GM23338 (cell line): ENCODE measurements around the gene M6PR. TPM values are rescaled to one million over a fixed set of nuclear protein-coding genes. Genes with fewer than 3 reads are reported as not detected.

Experiments used
- ATAC-seq: fragments of 200-7000 bp; cut with Tn5 transposase; 3 replicates; pipeline ENCODE4 v1.9.1; 2020
- DNase-seq: peaks from one replicate; pipeline ENCODE4 v3.0.0-alpha.2; 2015; ENCODE audit warnings: low spot score
- H2AFZ ChIP-seq: fragments of 200-600 bp; sonication (generic); 2 replicates; pipeline ENCODE4 v1.8.0; 2016; ENCODE audit warnings: antibody characterized with exemption, mild to moderate bottlenecking, moderate library complexity
- H3F3A ChIP-seq: fragments of 200-600 bp; sonication (generic); replicated peaks from 2 replicates; pipeline ENCODE4 v1.8.0; 2017; ENCODE audit warnings: antibody characterized with exemption, mixed run types, low read depth
- H3K27ac ChIP-seq: fragments of 200-600 bp; sonication (generic); 2 replicates; pipeline ENCODE4 v1.6.1; 2016; ENCODE audit warnings: low read depth
- H3K27me3 ChIP-seq: fragments of 200-600 bp; sonication (generic); 2 replicates; pipeline ENCODE4 v1.8.0; 2016; ENCODE audit warnings: mild to moderate bottlenecking, mixed run types, moderate library complexity; ENCODE audit not compliant: insufficient read depth
- H3K36me3 ChIP-seq: fragments of 200-600 bp; sonication (generic); 2 replicates; pipeline ENCODE4 v1.8.0; 2016; ENCODE audit warnings: mild to moderate bottlenecking; ENCODE audit not compliant: insufficient read depth
- H3K4me1 ChIP-seq: fragments of 200-600 bp; sonication (generic); 2 replicates; pipeline ENCODE4 v1.8.0; 2016; ENCODE audit warnings: mild to moderate bottlenecking, moderate library complexity; ENCODE audit not compliant: insufficient read depth
- H3K4me2 ChIP-seq: fragments of 200-600 bp; sonication (generic); 2 replicates; pipeline ENCODE4 v1.7.1; 2017; ENCODE audit warnings: mixed run types
- H3K4me3 ChIP-seq: fragments of 200-600 bp; sonication (generic); 2 replicates; pipeline ENCODE4 v1.6.1; 2016; ENCODE audit warnings: mixed run types
- H3K79me2 ChIP-seq: fragments of 200-600 bp; sonication (generic); replicated peaks from 2 replicates; pipeline ENCODE4 v1.8.0; 2017; ENCODE audit warnings: mild to moderate bottlenecking; ENCODE audit not compliant: insufficient read depth
- H3K9me2 ChIP-seq: fragments of 200-600 bp; sonication (generic); 2 replicates; pipeline ENCODE4 v1.8.0; 2017; ENCODE audit not compliant: insufficient read depth
- H4K20me1 ChIP-seq: fragments of 200-600 bp; sonication (generic); replicated peaks from 2 replicates; pipeline ENCODE4 v1.8.0; 2017; ENCODE audit warnings: mild to moderate bottlenecking; ENCODE audit not compliant: insufficient read depth
- H3K27ac Mint-ChIP-seq: 2 replicates; pipeline ENCODE4 v1.8.0; 2020; ENCODE audit warnings: inconsistent platforms, mild to moderate bottlenecking, moderate library complexity, mixed read lengths
- H3K27me3 Mint-ChIP-seq: 3 replicates; pipeline ENCODE4 v1.8.0; 2022; ENCODE audit warnings: low read depth, mild to moderate bottlenecking, moderate library complexity, mixed read lengths, inconsistent platforms; ENCODE audit not compliant: insufficient read depth, poor library complexity
- H3K36me3 Mint-ChIP-seq: 3 replicates; pipeline ENCODE4 v1.8.0; 2021; ENCODE audit warnings: low read depth, mild to moderate bottlenecking, inconsistent platforms, moderate library complexity, mixed read lengths
- H3K4me1 Mint-ChIP-seq: 3 replicates; pipeline ENCODE4 v1.8.0; 2020; ENCODE audit warnings: mild to moderate bottlenecking, inconsistent platforms, mixed read lengths
- H3K4me3 Mint-ChIP-seq: 3 replicates; pipeline ENCODE4 v1.8.0; 2021; ENCODE audit warnings: moderate library complexity, mild to moderate bottlenecking, inconsistent platforms, mixed read lengths
- H3K9me3 Mint-ChIP-seq: 3 replicates; pipeline ENCODE4 v1.8.0; 2020; ENCODE audit warnings: moderate library complexity, mild to moderate bottlenecking, inconsistent platforms, mixed read lengths
- CREB1 ChIP-seq: fragments of 250-450 bp; sonication (Bioruptor Pico); IDR thresholded peaks from 2 replicates; pipeline ENCODE4 v1.5.0; 2020; ENCODE audit warnings: low read depth, mild to moderate bottlenecking, moderate library complexity
- CTCF ChIP-seq, 2 experiments: fragments of 200-600 bp in 1 of 2; sonication (generic) in 1 of 2; conservative IDR thresholded peaks; 2 replicates each; pipeline versions ENCODE4 v1.5.1 to v1.6.1; 2016 to 2017; ENCODE audit warnings: antibody characterized with exemption in 2 of 2, low read depth in 2 of 2, mild to moderate bottlenecking in 2 of 2, moderate library complexity in 1 of 2
- EZH2 ChIP-seq: fragments of 200-600 bp; sonication (generic); IDR thresholded peaks from one replicate; pipeline ENCODE4 v1.8.0; 2017; ENCODE audit warnings: antibody characterized with exemption, mild to moderate bottlenecking, low read depth; ENCODE audit not compliant: unreplicated experiment
- EZH2phosphoT487 ChIP-seq: fragments of 200-600 bp; sonication (generic); IDR thresholded peaks from one replicate; pipeline ENCODE4 v1.8.1; 2018; ENCODE audit warnings: antibody characterized with exemption; ENCODE audit not compliant: unreplicated experiment
- JUNB ChIP-seq: IDR thresholded peaks from one replicate; pipeline ENCODE4 v1.6.1; 2016; ENCODE audit warnings: antibody characterized with exemption; ENCODE audit not compliant: unreplicated experiment
- POLR2AphosphoS5 ChIP-seq: IDR thresholded peaks from 2 replicates; pipeline ENCODE4 v1.6.1; 2016; ENCODE audit warnings: antibody characterized with exemption, low read depth
- REST ChIP-seq: IDR thresholded peaks from one replicate; pipeline ENCODE4 v1.6.1; 2018; ENCODE audit warnings: antibody characterized with exemption; ENCODE audit not compliant: unreplicated experiment
- STAT1 ChIP-seq: IDR thresholded peaks from one replicate; pipeline ENCODE4 v1.6.1; 2016; ENCODE audit warnings: antibody characterized with exemption; ENCODE audit not compliant: unreplicated experiment
- ZNF114 ChIP-seq: fragments of 250-450 bp; sonication (Bioruptor Pico); IDR thresholded peaks from 2 replicates; pipeline ENCODE4 v1.5.0; 2020; ENCODE audit warnings: mild to moderate bottlenecking, moderate library complexity
- ZNF331 ChIP-seq: fragments of 250-450 bp; sonication (Bioruptor Pico); IDR thresholded peaks from 2 replicates; pipeline ENCODE4 v1.5.0; 2020; ENCODE audit warnings: low read depth, mild to moderate bottlenecking, moderate library complexity
- polyA plus RNA-seq: library from polyadenylated mRNA; unstranded; fragments of >200 nt; fragmentation: Nextera tagmentation; extraction: Ambion mirVana; gene quantifications from 2 replicates; pipeline ENCODE4 v1.2.1, GENCODE V29; 2016
- total RNA-seq: library from RNA; depleted of rRNA; stranded (reverse); fragments of >200 nt; shearing (Covaris generic); gene quantifications from 2 replicates; pipeline ENCODE4 v1.2.3, GENCODE V29; 2014
- TF ChIP-seq, protein P1 (sequence below): IDR thresholded peaks from 2 replicates; pipeline ENCODE4 v1.6.1; 2016; ENCODE audit warnings: antibody characterized with exemption

Gene M6PR
- total and polyA plus RNA-seq, 2 experiments from 2014 or later = 103 to 147 TPM

DNA sequence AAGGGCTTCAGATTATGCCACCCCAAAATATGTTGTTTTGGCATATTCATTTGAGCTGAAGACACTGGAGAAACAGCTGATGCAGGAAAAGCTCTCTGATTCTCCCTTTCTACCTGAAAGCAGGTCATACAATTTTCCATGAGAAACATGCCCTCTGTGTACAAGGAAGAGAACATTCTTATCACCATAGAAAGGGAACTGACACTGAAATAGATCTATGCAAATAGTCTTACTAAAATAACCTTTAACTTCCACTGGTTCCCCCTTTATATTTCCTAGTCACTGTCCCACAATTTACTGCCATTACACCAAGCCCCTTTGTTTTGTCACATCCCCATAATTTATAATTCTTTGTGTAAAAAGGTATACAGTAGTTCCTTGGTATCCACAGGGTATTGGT lies 44.8 kb downstream of the M6PR start:
- Histone ChIP-seq H3K4me3 (no peak overlapping the region), H3K9me2 (no peaks in the 10 kb centered on the region), H3K79me2 (no peaks in the 10 kb centered on the region), H4K20me1 (no peaks in the 10 kb centered on the region), H3F3A (no peaks in the 10 kb centered on the region), H3K27me3 (no peaks in the 10 kb centered on the region), H3K36me3 (no peaks in the 10 kb centered on the region), H3K27ac (0 out of 2 replicates have a peak overlapping the region, but pooled peaks have one; percentile 41), H3K4me2 (no peak overlapping the region), H3K4me1 (peaks cover 24% of the 10 kb centered on the region), H2AFZ (no peak overlapping the region)
- ATAC-seq (no peak), DNase-seq (no peak)
- Mint-ChIP-seq H3K9me3 (peaks cover 33% of the 10 kb centered on the region), H3K4me1 (peaks cover 34% of the 10 kb centered on the region), H3K27ac (peak overlapping the region; percentile 82), H3K4me3 (no peak overlapping the region), H3K27me3 (peaks cover 9% of the 10 kb centered on the region), H3K36me3 (peaks cover 45% of the 10 kb centered on the region)
- TF ChIP-seq EZH2 (no peak), CREB1 (CRISPR knock-in tag) (no peak), JUNB (no peak)

DNA sequence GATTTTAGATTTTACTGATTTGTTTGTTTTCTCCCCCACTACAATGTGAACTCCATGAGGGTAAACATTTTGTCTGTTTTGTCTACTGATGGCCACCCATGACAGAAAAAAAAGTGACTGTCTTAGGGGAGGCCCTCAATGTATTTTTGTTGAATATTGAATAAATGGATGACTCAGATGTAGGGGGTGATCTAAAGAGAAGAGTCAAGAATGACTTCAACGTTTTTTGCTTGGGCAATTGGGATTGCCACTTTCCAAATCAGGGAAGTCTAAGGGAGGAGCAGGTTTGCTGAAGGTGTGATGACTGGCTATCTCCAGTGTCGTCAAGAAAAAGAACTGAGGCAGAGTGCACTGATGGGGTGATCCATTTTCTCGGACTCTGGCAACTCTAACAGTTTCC lies 45.8 kb downstream of the M6PR start:
- H3K79me2 ChIP-seq = no peaks in the 10 kb centered on the region
- peaks cover 55% of the 10 kb centered on the region for H3K36me3 Mint-ChIP-seq
- H3K27me3 ChIP-seq = no peaks in the 10 kb centered on the region
- H3K4me1 ChIP-seq = peaks cover 24% of the 10 kb centered on the region
- H3K27ac ChIP-seq = peak overlapping the region; percentile 23; the same call in 1 of the 2 replicates
- no peak overlapping the region for H3K4me3 ChIP-seq
- no peak overlapping the region for H2AFZ ChIP-seq
- H3K9me2 ChIP-seq = no peaks in the 10 kb centered on the region
- H3K4me3 Mint-ChIP-seq = no peak overlapping the region
- no peaks in the 10 kb centered on the region for H3F3A ChIP-seq
- H3K9me3 Mint-ChIP-seq = peaks cover 40% of the 10 kb centered on the region
- H4K20me1 ChIP-seq = no peaks in the 10 kb centered on the region
- H3K27me3 Mint-ChIP-seq = peaks cover 9% of the 10 kb centered on the region
- peak overlapping the region; percentile 61; the same call in 1 of the 2 replicates for H3K27ac Mint-ChIP-seq
- ATAC-seq (no peak), DNase-seq (no peak)
- no peaks in the 10 kb centered on the region for H3K36me3 ChIP-seq
- H3K4me2 ChIP-seq = no peak overlapping the region
- H3K4me1 Mint-ChIP-seq = peaks cover 34% of the 10 kb centered on the region
- TF ChIP-seq CTCF (conservative IDR thresholded peaks at IDR 0.05; ENCODE audit: low read depth in 2 of 2) (no peak), REST (no peak), STAT1 (no peak), CREB1 (CRISPR knock-in tag) (no peak), ZNF331 (CRISPR knock-in tag) (no peak), EZH2phosphoT487 (no peak), POLR2AphosphoS5 (no peak), JUNB (no peak), ZNF114 (CRISPR knock-in tag) (no peak)
- TF ChIP-seq, protein P1, sequence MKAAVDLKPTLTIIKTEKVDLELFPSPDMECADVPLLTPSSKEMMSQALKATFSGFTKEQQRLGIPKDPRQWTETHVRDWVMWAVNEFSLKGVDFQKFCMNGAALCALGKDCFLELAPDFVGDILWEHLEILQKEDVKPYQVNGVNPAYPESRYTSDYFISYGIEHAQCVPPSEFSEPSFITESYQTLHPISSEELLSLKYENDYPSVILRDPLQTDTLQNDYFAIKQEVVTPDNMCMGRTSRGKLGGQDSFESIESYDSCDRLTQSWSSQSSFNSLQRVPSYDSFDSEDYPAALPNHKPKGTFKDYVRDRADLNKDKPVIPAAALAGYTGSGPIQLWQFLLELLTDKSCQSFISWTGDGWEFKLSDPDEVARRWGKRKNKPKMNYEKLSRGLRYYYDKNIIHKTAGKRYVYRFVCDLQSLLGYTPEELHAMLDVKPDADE = no peak
